ENCODE results near the gene GPR180. TPM values are rescaled to one million over a fixed set of nuclear protein-coding genes. Genes with fewer than 3 reads are reported as not detected.

GPR180 gene
- total and polyA plus RNA-seq, 2 experiments from 2014 or later = 6.3 to 7.7 TPM

- 33 to 41% methylated on average over 12 of the region's 12 CpGs for WGBS, 2 experiments (ENCODE audit: low coverage in 1 of 2, low lambda C conversion rate in 2 of 2, missing lambda C conversion rate in 2 of 2)
- TF ChIP-seq EZH2phosphoT487 (IDR thresholded peaks at IDR 0.05; ENCODE audit: insufficient read depth, low read depth) (no peak), EZH2 (IDR thresholded peaks at IDR 0.05; ENCODE audit: insufficient read depth, poor library complexity, severe bottlenecking) (no peak)
- peaks cover 40% of the 10 kb centered on the region for H3K27me3 ChIP-seq (replicated peaks; ENCODE audit: insufficient read depth)
- no peak overlapping the region for H3K27ac ChIP-seq
- no peaks in the 10 kb centered on the region for H4K20me1 ChIP-seq (ENCODE audit: insufficient read depth)
- no peak overlapping the region for H3K4me3 ChIP-seq
- no peaks in the 10 kb centered on the region for H3K36me3 ChIP-seq (ENCODE audit: low read depth)
- H3K9me3 ChIP-seq (ENCODE audit: low read depth) = no peaks in the 10 kb centered on the region
- no peak overlapping the region for H2AFZ ChIP-seq
- in situ Hi-C loops (cut with MboI) = loop anchor here (25.0 kb wide), 1 partner anchor 500 kb away; no protein-coding TSS in a partner anchor
- peaks cover 2% of the 10 kb centered on the region for H3K4me1 ChIP-seq (ENCODE audit: insufficient read depth)
- H3K4me2 ChIP-seq (ENCODE audit: unreplicated experiment) = no peak overlapping the region
- no peak overlapping the region for H3K9ac ChIP-seq
- DNase-seq = no peak
- H3K9me2 ChIP-seq (ENCODE audit: insufficient read depth) = no peaks in the 10 kb centered on the region
- H3K79me2 ChIP-seq (ENCODE audit: insufficient read depth) = no peaks in the 10 kb centered on the region
- peaks cover 7% of the 10 kb centered on the region for H3F3A ChIP-seq (ENCODE audit: insufficient read depth)
Measured at GRCh38 chr13:94662274-94662945, 60.8 kb downstream of the GPR180 start.

GRCh38 chr13:94664889-94665288 lies 63.2 kb downstream of the GPR180 start:
- H3K9me3 ChIP-seq (ENCODE audit: low read depth) = no peaks in the 10 kb centered on the region
- peaks cover 40% of the 10 kb centered on the region for H3K27me3 ChIP-seq (replicated peaks; ENCODE audit: insufficient read depth)
- no peak overlapping the region for H3K27ac ChIP-seq
- no peaks in the 10 kb centered on the region for H3K9me2 ChIP-seq (ENCODE audit: insufficient read depth)
- no peak for TF ChIP-seq EZH2phosphoT487 (IDR thresholded peaks at IDR 0.05; ENCODE audit: insufficient read depth, low read depth)
- TF ChIP-seq EZH2 (IDR thresholded peaks at IDR 0.05; ENCODE audit: insufficient read depth, poor library complexity, severe bottlenecking) = no peak
- 26 to 29% methylated on average over 7 of the region's 7 CpGs for WGBS, 2 experiments (ENCODE audit: low coverage in 1 of 2, low lambda C conversion rate in 2 of 2, missing lambda C conversion rate in 2 of 2)
- no peak overlapping the region for H3K9ac ChIP-seq
- H3F3A ChIP-seq (ENCODE audit: insufficient read depth) = no peaks in the 10 kb centered on the region
- DNase-seq = no peak
- no peaks in the 10 kb centered on the region for H3K36me3 ChIP-seq (ENCODE audit: low read depth)
- H3K4me3 ChIP-seq = no peak overlapping the region
- no peaks in the 10 kb centered on the region for H3K4me1 ChIP-seq (ENCODE audit: insufficient read depth)
- H3K79me2 ChIP-seq (ENCODE audit: insufficient read depth) = no peaks in the 10 kb centered on the region
- no peak overlapping the region for H3K4me2 ChIP-seq (ENCODE audit: unreplicated experiment)
- H2AFZ ChIP-seq = no peak overlapping the region
- in situ Hi-C loops (cut with MboI) = loop anchor here (25.0 kb wide), 1 partner anchor 497 kb away; no protein-coding TSS in a partner anchor
- H4K20me1 ChIP-seq (ENCODE audit: insufficient read depth) = no peaks in the 10 kb centered on the region

- no peaks in the 10 kb centered on the region for H3F3A ChIP-seq (ENCODE audit: insufficient read depth)
- TF ChIP-seq EZH2 (IDR thresholded peaks at IDR 0.05; ENCODE audit: insufficient read depth, poor library complexity, severe bottlenecking) (no peak), EZH2phosphoT487 (IDR thresholded peaks at IDR 0.05; ENCODE audit: insufficient read depth, low read depth) (no peak)
- DNase-seq = no peak
- no peaks in the 10 kb centered on the region for H3K4me1 ChIP-seq (ENCODE audit: insufficient read depth)
- no peaks in the 10 kb centered on the region for H3K9me2 ChIP-seq (ENCODE audit: insufficient read depth)
- 69 to 75% methylated on average over 7 of the region's 7 CpGs for WGBS, 2 experiments (ENCODE audit: low coverage in 1 of 2, low lambda C conversion rate in 2 of 2, missing lambda C conversion rate in 2 of 2)
- H3K9me3 ChIP-seq (ENCODE audit: low read depth) = no peaks in the 10 kb centered on the region
- no peak overlapping the region for H3K27ac ChIP-seq
- H4K20me1 ChIP-seq (ENCODE audit: insufficient read depth) = no peaks in the 10 kb centered on the region
- H3K4me2 ChIP-seq (ENCODE audit: unreplicated experiment) = no peak overlapping the region
- no peak overlapping the region for H2AFZ ChIP-seq
- no peaks in the 10 kb centered on the region for H3K36me3 ChIP-seq (ENCODE audit: low read depth)
- in situ Hi-C loops (cut with MboI) = loop anchor here (25.0 kb wide), 1 partner anchor 496 kb away; no protein-coding TSS in a partner anchor
- H3K9ac ChIP-seq = no peak overlapping the region
- H3K79me2 ChIP-seq (ENCODE audit: insufficient read depth) = no peaks in the 10 kb centered on the region
- peaks cover 40% of the 10 kb centered on the region for H3K27me3 ChIP-seq (replicated peaks; ENCODE audit: insufficient read depth)
- H3K4me3 ChIP-seq = no peak overlapping the region
Measured at GRCh38 chr13:94666065-94666464, 64.4 kb downstream of the GPR180 start.

- H3K27me3 ChIP-seq (replicated peaks; ENCODE audit: insufficient read depth) = peaks cover 34% of the 10 kb centered on the region
- in situ Hi-C loops (cut with MboI) = loop anchor here (25.0 kb wide), 1 partner anchor 495 kb away; no protein-coding TSS in a partner anchor
- WGBS, 2 experiments (ENCODE audit: low coverage in 1 of 2, low lambda C conversion rate in 2 of 2, missing lambda C conversion rate in 2 of 2) = 70 to 75% methylated on average over 2 of the region's 2 CpGs
Measured at GRCh38 chr13:94667190-94667589, 65.5 kb downstream of the GPR180 start.

More at GRCh38 chr13:94667190-94667589, 65.5 kb downstream of the GPR180 start:
- H2AFZ ChIP-seq = no peak overlapping the region
- TF ChIP-seq EZH2 (IDR thresholded peaks at IDR 0.05; ENCODE audit: insufficient read depth, poor library complexity, severe bottlenecking) = no peak
- TF ChIP-seq EZH2phosphoT487 (IDR thresholded peaks at IDR 0.05; ENCODE audit: insufficient read depth, low read depth) = no peak
- no peaks in the 10 kb centered on the region for H3K79me2 ChIP-seq (ENCODE audit: insufficient read depth)
- no peak overlapping the region for H3K4me3 ChIP-seq
- no peaks in the 10 kb centered on the region for H3K4me1 ChIP-seq (ENCODE audit: insufficient read depth)
- no peaks in the 10 kb centered on the region for H3F3A ChIP-seq (ENCODE audit: insufficient read depth)
- H4K20me1 ChIP-seq (ENCODE audit: insufficient read depth) = no peaks in the 10 kb centered on the region
- H3K4me2 ChIP-seq (ENCODE audit: unreplicated experiment) = no peak overlapping the region
- no peaks in the 10 kb centered on the region for H3K36me3 ChIP-seq (ENCODE audit: low read depth)
- no peaks in the 10 kb centered on the region for H3K9me3 ChIP-seq (ENCODE audit: low read depth)
- no peaks in the 10 kb centered on the region for H3K9me2 ChIP-seq (ENCODE audit: insufficient read depth)
- DNase-seq = no peak
- no peak overlapping the region for H3K9ac ChIP-seq
- H3K27ac ChIP-seq = no peak overlapping the region

Data from GM23248 (cell line).